GM13977 (cell line): Measurements from ENCODE around the gene MRGPRX4.

Experiments used
- DNase-seq: peaks from one replicate; pipeline ENCODE4 v3.0.0; 2012; ENCODE audit warnings: low spot score
- in situ Hi-C: fragments of 300-500 bp; cut with MboI; formaldehyde crosslinking; loops from one replicate; pipeline ENCODE4 v1.12.0; 2022; ENCODE audit warnings: low sequenced_read_pairs, low pct_unique_long_range_greater_than_20kb, mixed read lengths, inconsistent platforms; ENCODE audit not compliant: unreplicated experiment
- TF ChIP-seq, protein P1 (sequence below): IDR thresholded peaks from 2 replicates; pipeline ENCODE4 v1.5.1; 2012; ENCODE audit warnings: mild to moderate bottlenecking, control low read depth; ENCODE audit not compliant: insufficient read depth; ENCODE audit errors: extremely low read depth, missing control alignments

Gene MRGPRX4

GRCh38 chr11:18204771-18205170, 32.1 kb downstream of the MRGPRX4 start:
- in situ Hi-C loops = no loop called here
- DNase-seq = no peak
- TF ChIP-seq, protein P1, sequence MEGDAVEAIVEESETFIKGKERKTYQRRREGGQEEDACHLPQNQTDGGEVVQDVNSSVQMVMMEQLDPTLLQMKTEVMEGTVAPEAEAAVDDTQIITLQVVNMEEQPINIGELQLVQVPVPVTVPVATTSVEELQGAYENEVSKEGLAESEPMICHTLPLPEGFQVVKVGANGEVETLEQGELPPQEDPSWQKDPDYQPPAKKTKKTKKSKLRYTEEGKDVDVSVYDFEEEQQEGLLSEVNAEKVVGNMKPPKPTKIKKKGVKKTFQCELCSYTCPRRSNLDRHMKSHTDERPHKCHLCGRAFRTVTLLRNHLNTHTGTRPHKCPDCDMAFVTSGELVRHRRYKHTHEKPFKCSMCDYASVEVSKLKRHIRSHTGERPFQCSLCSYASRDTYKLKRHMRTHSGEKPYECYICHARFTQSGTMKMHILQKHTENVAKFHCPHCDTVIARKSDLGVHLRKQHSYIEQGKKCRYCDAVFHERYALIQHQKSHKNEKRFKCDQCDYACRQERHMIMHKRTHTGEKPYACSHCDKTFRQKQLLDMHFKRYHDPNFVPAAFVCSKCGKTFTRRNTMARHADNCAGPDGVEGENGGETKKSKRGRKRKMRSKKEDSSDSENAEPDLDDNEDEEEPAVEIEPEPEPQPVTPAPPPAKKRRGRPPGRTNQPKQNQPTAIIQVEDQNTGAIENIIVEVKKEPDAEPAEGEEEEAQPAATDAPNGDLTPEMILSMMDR = no peak

- DNase-seq = no peak
- TF ChIP-seq, protein P1 = no peak
- in situ Hi-C loops = no loop called here
Measured at GRCh38 chr11:18209058-18209457, 36.4 kb downstream of the MRGPRX4 start.

DNA sequence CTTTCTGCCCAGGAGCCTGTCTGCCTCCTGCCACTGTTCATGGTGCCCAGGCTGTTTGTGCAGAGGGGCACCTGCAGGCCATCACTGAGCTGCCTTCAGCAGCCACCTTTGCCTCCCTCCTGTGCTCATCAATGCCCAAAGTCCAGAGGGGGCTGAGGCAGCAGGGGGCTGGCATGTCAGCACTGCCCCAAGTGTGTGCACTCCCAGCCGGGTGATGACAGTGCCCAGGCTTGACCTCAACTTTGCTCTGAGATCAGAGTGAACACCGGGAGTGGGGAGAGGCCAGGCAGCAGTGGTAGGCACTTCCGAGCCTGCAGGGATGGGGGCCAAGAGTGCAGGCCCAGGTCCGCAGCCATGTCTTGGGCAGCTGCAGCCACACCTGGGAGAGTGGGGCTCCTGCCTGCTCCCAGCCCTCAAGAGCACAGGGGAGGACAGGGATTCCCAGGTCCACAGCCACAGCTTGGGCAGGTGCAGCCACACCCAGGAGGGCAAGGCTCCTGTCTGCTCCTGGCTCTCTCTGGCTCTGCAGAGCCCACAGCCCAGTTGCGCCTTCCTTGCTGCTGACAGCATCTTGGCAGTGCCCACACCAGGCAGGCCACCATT, 48.7 kb downstream of the MRGPRX4 start:
- TF ChIP-seq, protein P1 = no peak
- in situ Hi-C loops = no loop called here
- no peak for DNase-seq

- in situ Hi-C loops = no loop called here
- DNase-seq = no peak
- TF ChIP-seq, protein P1 = no peak
Measured at GRCh38 chr11:18222814-18223421, 50.3 kb downstream of the MRGPRX4 start.
